UCSD-AML1 (cell line): ENCODE measurements around the gene TDRD1.

Experiments used
- DNase-seq: peaks from one replicate; lab custom pipeline; 2025; ENCODE audit not compliant: unreplicated experiment; lab: John Stamatoyannopoulos, UW

Gene TDRD1

DNA sequence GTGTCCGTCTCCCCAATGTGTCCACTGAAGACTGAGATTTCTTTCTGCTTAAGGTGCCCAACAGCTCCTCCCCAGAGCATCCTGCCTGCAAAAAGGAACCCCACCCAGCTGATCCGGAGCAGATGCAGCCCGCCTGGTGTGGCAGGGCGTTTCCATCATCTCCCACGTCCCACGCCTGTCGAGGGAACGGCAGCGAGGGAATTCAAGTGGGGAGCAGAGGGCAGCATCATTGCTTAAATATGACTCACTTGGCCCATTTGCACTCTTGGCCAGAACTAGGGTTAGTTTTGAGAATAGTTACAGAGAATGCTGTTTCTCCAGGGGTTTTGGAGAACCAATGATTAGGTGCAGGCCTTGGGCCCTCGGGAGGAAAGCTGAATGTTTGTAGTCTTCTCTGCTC lies 80.7 kb downstream of the TDRD1 start:
- DNase-seq = no peak

DNA sequence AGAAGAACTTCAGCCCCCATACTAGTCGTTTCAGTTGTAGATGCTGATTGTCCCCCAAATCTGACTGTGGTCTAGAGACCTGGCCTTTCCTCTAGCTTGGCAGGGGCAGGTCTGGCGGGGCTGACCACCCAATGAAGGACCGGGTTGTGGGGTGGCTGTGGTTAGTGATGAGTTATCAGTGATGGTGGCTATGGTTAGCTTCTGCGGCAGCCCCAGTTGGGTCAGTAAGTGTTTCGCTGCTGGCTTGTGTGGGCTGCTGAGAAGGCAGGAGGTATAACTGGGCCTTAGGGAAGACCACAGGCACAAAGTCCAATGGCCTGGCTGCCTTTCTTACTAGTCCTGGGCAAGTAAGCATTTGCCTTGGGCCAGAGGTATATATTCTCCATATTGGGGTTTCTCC lies 81.2 kb downstream of the TDRD1 start:
- no peak for DNase-seq

DNA sequence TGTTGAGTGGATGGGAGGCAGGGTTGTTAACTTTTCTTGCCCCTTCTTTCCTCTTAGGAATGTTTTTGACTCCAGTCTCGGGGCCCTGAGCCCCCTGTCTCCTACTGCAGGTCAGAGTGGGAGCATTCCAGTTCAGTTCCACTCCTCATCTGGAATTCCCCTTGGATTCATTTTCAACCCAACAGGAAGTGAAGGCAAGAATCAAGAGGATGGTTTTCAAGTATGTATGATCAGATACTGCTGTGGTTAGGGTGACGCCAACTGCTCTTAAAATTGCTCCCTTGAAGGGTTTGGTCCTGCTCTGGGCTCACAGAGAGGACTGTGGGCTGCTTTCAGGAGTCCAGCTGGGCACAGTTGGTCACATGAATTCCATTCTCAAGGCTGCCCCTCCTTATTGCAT lies 81.9 kb downstream of the TDRD1 start:
- DNase-seq = no peak

DNA sequence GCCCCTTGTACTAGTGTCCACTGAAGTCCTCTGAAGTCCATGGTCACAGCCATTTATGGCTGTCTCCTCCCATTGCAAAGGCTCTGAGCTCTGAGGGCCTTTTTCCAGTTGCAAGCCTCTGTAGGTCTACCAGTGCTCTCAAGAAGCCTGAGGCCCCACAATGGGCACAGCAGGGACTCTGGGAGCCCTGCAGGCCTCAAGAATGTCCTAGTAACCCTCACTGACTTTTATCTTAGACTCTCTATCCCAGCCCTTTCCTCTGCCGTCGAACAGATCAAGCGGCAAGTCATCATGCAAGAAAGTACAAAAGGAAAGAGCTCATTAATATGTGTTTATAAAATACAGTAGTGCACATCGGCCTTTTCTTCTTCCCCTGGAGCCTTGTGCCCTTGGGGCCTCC lies 83.3 kb downstream of the TDRD1 start:
- DNase-seq = no peak

DNA sequence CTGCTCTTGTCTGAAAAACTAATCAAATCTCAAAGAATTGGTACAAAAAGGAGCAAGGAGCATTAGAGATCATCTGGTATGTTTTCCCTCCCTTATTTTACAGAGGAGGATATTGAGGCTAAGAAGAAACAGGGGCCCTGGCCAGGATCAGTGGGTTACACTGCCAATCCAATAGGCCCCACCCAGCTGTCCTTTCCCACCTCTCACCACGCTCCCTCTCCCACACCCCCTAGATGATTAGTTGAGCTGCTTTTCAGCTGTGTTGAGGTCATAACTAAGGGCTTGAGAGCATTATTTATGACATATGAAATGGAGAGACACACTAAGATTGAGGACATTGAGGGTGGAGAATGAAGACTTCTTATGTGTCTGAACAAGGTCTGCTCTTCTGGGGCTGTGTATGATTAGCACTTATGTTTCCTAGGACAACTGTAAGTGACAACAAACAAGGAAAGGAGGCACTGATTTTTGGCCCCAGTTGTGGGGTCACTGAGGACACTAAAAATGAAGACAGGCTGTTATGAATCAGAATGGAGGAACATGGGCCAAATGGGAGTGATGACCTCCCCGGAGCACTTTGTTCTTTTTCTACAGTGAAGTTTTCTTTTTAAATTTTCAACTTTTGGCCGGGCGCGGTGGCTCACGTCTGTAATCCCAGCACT lies 86.4 kb downstream of the TDRD1 start:
- DNase-seq = no peak

DNA sequence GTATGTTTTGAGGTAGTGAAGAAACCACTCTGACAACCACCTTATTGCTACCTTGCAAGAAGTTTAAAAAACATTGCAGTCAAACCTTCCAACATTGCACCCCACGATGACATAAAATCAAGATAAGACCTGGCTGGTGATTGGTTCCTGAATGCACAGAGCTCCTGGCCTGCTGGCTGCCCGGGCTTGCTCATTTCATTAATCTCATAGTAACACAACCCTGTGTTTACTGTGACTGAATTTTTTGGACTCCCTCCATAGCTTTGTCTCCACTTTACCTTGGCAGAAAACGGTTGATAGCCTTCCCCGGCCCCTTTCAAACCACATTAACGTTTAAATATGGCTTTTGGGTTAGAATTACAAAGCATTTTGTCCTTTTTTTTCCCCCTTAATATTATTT lies 87.4 kb downstream of the TDRD1 start:
- no peak for DNase-seq

DNA sequence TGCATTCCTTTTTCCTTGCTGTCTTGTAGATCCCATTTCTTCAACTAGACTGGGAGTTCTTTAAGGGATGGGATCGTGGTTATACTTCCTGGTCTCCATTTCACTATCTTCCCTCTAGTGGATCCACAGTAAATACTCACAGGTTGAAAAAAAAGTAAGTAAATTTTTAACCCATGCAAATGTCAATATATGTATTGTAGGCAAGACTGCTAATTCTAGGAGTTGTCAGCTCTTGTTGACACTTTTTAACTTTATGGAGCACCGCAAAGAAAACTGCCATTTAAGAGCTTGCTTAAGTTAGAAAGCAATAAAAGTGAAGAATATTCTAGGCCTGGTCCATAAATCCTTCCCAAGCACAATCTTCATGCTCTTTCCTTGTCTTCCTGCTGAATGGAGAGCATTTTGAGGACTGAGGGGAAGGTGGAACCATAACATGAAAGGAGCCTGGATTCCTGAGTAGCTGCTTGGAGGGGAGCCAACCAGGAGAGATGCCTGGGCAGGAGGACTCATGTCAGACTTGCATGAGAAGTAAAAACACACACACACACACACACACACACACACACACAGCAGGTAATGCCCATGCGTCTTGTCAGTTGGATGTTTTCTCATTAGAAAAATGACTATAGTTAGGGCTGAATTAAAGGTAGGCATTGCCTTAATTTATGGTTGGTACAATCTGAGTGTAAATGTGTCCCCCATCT lies 92.1 kb downstream of the TDRD1 start:
- DNase-seq = no peak

DNA sequence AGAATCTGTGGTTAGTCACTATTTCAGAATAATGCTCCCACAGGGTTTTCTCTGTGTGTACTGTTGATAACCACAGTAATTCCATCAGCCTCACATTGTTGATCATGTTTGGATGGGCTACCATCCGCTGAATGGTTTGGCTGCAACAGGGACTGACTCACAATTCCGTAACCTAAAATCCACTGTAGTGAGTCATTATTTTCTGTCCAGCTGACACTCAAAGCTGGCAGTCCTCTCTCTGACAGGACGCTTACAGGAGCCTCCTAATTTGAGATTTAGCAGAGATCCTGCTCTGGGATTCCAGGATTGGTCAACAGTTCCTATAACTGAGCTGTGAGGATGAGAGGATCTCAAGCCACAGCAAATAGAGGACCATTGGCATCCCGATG lies 92.6 kb downstream of the TDRD1 start:
- DNase-seq = no peak

DNA sequence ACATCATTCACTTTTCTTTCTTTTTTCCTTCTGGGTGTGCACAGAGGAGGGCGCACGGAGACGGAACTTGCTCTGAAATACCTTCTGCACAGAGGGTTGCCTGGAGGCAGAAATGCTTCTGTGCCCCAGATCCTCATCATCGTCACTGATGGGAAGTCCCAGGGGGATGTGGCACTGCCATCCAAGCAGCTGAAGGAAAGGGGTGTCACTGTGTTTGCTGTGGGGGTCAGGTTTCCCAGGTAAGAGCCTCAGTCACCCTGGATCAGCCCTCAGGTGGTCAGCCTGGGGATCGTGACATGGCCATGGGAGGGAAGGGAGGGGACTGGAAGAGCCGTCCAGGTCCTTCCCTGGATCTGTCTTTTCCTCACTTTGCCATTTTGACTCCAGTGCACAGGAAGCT lies 93.5 kb downstream of the TDRD1 start:
- DNase-seq = no peak

DNA sequence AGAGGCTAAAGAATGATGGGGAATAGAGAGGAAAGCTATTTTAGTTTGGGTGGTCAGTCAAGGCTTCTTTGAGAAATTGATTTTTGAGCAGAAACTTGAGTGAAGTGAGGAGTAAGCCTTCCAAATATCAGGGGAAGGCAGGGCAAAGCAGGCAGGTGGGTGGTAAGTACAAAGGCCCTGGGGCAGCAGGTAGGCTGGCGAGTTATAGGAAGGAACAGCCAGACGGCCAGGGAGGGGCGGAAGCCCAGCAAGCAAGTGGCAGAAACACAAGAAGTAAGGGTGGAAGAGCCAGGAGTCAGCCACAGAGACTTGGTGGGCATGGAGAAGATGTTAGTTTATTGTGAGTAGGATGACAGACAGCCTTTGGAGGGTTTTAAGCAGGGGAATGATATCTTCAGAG lies 94.8 kb downstream of the TDRD1 start:
- DNase-seq = no peak

DNA sequence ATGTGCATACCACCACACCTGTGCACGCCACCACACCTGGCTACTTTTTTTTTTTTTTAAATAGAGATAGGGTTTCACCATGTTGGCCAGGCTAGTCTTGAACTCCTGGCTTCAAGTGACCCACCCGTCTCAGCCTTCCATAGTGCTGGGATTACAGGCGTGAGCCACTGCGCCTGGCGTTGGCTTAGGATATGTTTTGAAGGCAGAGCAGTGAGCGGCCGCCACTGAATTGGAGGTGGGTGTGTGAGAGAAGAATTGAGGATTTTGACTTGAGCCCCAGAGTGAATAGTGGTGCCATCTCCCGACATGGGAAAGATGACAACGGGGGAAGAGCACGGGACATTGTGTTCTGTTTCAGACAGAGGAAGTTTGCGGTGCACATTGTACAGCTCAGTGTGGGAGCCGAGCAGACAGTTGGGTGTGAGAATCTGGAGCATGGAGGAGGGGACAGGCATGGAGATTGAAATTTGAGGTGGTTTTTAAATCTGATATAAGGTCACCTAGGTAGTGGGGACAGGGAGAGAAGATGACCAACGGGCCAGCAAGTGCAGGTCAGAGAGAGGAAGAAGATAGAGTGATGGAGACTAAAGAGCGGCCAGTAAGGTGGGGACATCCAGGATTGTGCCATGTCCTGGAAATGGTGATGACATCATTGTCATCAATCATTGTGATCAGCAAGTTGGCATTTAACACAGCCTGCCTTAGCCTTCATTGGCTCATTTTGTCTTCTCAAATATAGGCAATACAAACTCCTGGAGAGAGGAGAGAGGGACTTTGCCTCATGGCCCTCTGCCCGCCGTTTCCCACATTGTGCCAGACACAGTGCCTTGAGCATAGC lies 95.7 kb downstream of the TDRD1 start:
- no peak for DNase-seq

DNA sequence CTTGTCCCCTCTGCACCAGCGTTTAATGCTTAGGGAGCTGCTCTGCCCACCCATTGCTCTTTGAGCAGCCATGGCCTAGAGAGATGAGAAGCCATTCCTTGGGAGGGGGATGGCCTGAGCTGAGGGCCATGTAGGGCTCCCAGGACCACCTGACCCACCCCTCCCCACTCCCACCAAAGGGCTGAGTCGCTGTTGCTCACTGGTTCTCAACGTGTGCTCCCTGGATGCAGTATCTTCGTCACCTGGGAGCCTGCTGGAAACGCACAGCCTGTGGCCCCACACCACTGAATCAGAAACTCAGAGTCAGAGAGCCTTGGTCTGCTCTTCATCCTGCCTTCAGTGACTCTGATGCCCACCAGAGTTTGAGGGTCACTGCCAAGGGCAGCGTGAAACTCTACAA lies 96.9 kb downstream of the TDRD1 start:
- DNase-seq = no peak

DNA sequence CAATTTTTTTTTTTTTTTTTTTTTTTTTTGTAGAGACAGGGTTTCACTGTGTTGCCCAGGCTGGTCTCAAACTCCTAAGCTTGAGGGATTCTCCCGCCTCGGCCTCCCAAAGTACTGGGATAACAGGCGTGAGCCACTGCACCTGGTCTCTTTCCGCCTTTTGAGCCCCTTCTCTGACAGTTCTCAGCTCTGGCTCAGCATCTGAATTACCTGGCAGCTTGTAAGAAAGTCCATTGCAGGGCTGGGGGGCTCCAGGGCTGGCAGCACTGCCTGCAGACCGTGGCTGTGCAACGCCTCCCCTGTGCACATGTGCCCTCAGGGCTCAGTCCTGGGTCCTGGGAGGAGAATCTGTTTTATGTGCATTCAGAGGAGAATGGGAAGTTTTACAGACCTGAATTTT lies 97.5 kb downstream of the TDRD1 start:
- no peak for DNase-seq

DNA sequence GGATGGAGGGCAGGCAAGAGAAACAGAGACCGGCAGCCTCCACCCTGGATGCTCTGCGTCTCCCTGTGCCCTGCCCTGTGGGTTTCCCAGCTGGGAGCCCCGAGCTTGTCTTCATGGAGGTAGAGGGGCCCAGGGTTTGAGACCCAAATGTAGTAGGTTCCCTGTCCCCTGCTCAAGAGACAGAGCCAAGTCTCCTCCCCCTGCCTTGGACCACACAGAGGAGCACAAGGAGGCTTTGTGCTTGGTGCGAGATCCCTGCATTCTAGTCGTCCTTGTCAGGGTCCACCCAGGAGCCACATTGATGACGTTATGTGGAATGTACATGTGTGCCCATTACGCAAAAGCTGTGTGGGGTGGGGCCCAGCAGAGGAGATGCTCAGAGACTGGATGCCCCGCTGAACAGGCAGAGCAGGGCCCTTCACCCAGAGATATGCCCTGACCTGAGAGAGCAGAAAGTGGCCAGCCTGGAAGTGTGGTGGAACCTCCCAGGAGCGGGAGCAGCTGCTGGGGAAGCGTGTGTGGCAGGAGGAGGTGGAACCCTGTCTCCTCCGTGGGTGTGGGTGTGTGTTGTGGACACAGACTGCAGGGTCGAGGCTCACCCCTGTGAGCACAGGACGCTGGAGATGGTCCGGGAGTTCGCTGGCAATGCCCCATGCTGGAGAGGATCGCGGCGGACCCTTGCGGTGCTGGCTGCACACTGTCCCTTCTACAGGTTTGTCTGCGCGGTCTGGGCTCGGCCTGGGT lies 99.2 kb downstream of the TDRD1 start:
- DNase-seq = no peak

DNA sequence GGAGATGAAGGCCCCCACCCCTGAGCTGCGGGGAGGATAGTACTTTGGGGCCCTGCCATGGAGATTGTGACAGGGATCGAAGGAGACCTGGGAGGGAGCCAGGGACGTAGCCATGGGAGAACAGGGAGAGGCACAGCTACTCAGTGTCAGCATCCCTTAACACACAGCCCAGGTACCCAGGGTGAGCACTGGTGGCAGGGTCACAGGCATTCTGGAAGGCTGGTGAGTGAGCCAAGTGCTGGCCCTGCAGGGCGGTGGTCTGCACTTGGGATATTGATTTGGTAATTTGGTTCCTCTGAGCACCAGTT lies 99.7 kb downstream of the TDRD1 start:
- no peak for DNase-seq

DNA sequence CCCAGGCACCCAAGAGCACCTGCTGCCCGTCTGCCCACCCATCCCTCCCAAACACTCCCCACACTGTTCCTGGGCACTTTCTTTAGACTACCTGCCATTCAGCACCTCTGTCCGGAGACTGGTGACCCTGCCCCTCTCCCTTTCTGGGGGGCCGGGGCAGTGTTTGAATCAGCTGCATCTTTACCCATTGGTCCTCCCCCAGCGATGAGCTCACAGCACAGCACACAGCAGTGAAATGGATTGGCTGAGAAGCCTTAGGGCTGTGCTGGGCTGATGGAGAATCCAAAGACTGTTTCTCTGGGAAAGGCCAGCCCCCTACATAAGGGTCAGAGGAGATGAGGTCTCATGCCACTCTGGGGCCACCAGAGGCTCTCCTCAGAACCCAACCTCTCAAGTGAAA lies 100.1 kb downstream of the TDRD1 start:
- DNase-seq = no peak

DNA sequence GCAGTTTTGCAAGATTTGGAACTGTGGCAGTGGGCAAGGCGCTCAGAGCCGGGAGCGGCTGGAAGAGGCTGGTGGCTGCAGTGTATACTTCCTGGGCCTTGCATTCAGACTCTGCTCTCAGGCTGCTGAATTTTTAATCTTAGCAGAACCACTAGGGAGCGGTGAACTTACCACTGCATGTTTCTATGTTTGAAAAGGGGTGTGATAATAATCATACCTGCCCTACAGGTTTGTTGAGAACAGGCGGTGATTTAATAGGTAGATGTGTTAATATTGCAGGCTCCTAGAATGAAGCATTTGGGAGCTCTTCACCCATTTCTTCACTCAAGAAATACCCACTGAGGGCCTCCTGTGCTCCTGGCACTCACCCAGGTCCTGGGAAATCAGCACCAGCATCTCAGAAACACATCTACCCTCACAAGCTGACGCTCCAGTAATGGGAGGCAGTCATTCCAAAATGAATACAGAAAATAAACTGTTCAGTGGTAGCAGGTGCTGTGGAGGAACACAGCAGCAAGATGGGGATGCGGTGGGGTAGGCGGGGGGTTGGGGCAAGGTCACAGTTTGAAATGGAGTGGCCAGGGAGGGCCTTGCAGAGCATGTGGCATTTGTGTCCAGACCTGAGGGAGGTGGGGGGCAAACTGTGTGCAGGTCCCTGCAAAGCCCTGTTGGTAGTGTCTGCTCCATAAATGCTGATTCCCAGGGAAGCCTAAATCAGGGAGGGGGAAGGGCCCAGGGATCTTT lies 100.9 kb downstream of the TDRD1 start:
- no peak for DNase-seq

DNA sequence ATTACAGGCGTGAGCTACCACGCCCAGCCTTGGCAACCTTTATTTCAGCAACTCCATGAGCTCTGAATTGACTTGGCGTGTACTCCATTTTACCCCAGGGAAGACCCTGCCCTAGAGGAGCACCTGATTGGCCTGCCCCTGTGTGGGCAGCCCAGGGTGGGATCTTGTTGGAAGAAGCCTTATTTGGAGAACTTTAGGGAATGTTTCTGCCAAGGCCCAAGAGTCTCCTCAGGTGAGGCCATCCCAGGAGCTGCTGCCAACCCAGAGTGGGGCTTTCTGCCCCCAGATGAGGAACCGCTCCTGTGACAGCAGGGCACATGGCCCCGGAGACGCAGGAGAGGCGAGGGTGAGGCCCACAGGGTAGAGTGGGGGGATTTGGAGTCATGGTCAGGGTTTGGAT lies 101.9 kb downstream of the TDRD1 start:
- DNase-seq = no peak

DNA sequence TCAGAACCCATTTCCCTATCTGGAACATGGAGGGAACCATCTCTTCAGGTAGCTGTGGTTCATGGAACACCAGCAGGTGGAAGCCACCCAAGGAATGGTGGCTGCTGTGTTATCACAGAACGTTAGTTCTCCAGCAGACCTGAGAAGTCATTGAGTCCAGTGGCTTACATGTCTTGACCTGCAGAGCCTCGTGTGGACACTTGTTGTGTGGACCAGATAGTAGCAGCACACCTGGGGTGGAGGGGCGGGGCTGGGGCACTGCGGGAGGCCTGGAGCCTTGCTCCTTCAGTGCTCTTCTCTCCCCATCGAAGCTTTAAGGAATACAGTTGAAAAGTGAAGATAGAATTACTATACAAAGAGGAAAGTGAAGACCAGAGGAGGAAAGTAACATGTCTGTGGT lies 102.3 kb downstream of the TDRD1 start:
- no peak for DNase-seq
